Chondrocyte (in vitro differentiated cells): Measurements from ENCODE around the gene CWC27. TPM values are rescaled to one million over a fixed set of nuclear protein-coding genes. Genes with fewer than 3 reads are reported as not detected.

Source experiments
- DNase-seq: peaks from one replicate; pipeline ENCODE4 v3.0.0; 2021; ENCODE audit warnings: mixed read lengths, low spot score
- H3K27ac Mint-ChIP-seq: one replicate; pipeline ENCODE4 v1.8.0; 2021; ENCODE audit warnings: mild to moderate bottlenecking, moderate library complexity, mixed read lengths; ENCODE audit not compliant: unreplicated experiment
- H3K27me3 Mint-ChIP-seq: 2 replicates; pipeline ENCODE4 v1.8.0; 2021; ENCODE audit warnings: low read depth, mixed read lengths
- H3K36me3 Mint-ChIP-seq: 2 replicates; pipeline ENCODE4 v1.8.0; 2021; ENCODE audit warnings: low read depth, mixed read lengths
- H3K4me1 Mint-ChIP-seq: 2 replicates; pipeline ENCODE4 v1.8.0; 2021; ENCODE audit warnings: low read depth, mild to moderate bottlenecking, mixed read lengths
- H3K4me3 Mint-ChIP-seq: one replicate; pipeline ENCODE4 v1.8.0; 2021; ENCODE audit warnings: mild to moderate bottlenecking, moderate library complexity, mixed read lengths; ENCODE audit not compliant: unreplicated experiment
- H3K9me3 Mint-ChIP-seq: 2 replicates; pipeline ENCODE4 v1.8.0; 2021; ENCODE audit warnings: low read depth, mixed read lengths
- CTCF ChIP-seq: fragments of 200-600 bp; sonication (generic); IDR thresholded peaks from 2 replicates; pipeline ENCODE4 v1.5.0; 2021; ENCODE audit warnings: antibody characterized with exemption, mild to moderate bottlenecking, moderate library complexity
- total RNA-seq: library from RNA; stranded (reverse); gene quantifications from 3 replicates; pipeline ENCODE4 v1.2.1, GENCODE V29; 2021

The CWC27 gene
- total RNA-seq, 1 donor from 2014 or later, result 19.5 TPM

GRCh38 chr5:64864171-64864570 lies 95.4 kb downstream of the CWC27 start:
- H3K9me3 Mint-ChIP-seq, result peaks cover 4% of the 10 kb centered on the region
- TF ChIP-seq CTCF, result no peak
- H3K4me1 Mint-ChIP-seq, result peaks cover 19% of the 10 kb centered on the region
- no peak overlapping the region for H3K4me3 Mint-ChIP-seq
- H3K36me3 Mint-ChIP-seq, result peaks cover 2% of the 10 kb centered on the region
- no peak overlapping the region for H3K27ac Mint-ChIP-seq
- H3K27me3 Mint-ChIP-seq, result no peaks in the 10 kb centered on the region
- no peak for DNase-seq

- DNase-seq, result no peak
- H3K27me3 Mint-ChIP-seq, result no peaks in the 10 kb centered on the region
- peaks cover 2% of the 10 kb centered on the region for H3K36me3 Mint-ChIP-seq
- peaks cover 4% of the 10 kb centered on the region for H3K9me3 Mint-ChIP-seq
- TF ChIP-seq CTCF, result no peak
- no peak overlapping the region for H3K4me3 Mint-ChIP-seq
- H3K4me1 Mint-ChIP-seq, result peaks cover 30% of the 10 kb centered on the region
- no peak overlapping the region for H3K27ac Mint-ChIP-seq
Observed at GRCh38 chr5:64865662-64866061, 96.9 kb downstream of the CWC27 start.

- H3K36me3 Mint-ChIP-seq, result no peaks in the 10 kb centered on the region
- H3K27me3 Mint-ChIP-seq, result no peaks in the 10 kb centered on the region
- peaks cover 30% of the 10 kb centered on the region for H3K4me1 Mint-ChIP-seq
- no peak overlapping the region for H3K4me3 Mint-ChIP-seq
- H3K9me3 Mint-ChIP-seq, result peaks cover 4% of the 10 kb centered on the region
- peak overlapping the region; percentile 68 for H3K27ac Mint-ChIP-seq
- no peak for DNase-seq
- TF ChIP-seq CTCF, result no peak
Observed at GRCh38 chr5:64869419-64869818, 100.7 kb downstream of the CWC27 start.

- H3K27me3 Mint-ChIP-seq, result no peaks in the 10 kb centered on the region
- H3K9me3 Mint-ChIP-seq, result peaks cover 1% of the 10 kb centered on the region
- no peak for DNase-seq
- TF ChIP-seq CTCF, result no peak
- no peak overlapping the region for H3K4me3 Mint-ChIP-seq
- peaks cover under 1% of the 10 kb centered on the region for H3K36me3 Mint-ChIP-seq
- no peak overlapping the region for H3K27ac Mint-ChIP-seq
- peaks cover 12% of the 10 kb centered on the region for H3K4me1 Mint-ChIP-seq
Observed at GRCh38 chr5:64872044-64872443, 103.3 kb downstream of the CWC27 start.

- no peak overlapping the region for H3K27ac Mint-ChIP-seq
- H3K4me3 Mint-ChIP-seq, result no peak overlapping the region
- H3K4me1 Mint-ChIP-seq, result peaks cover 12% of the 10 kb centered on the region
- H3K27me3 Mint-ChIP-seq, result no peaks in the 10 kb centered on the region
- peaks cover 4% of the 10 kb centered on the region for H3K36me3 Mint-ChIP-seq
- TF ChIP-seq CTCF, result no peak
- peaks cover 4% of the 10 kb centered on the region for H3K9me3 Mint-ChIP-seq
- DNase-seq, result no peak
Observed at GRCh38 chr5:64873441-64873840, 104.7 kb downstream of the CWC27 start.
